ENCODE results near the gene ARMC12. TPM values are rescaled to one million over a fixed set of nuclear protein-coding genes. Genes with fewer than 3 reads are reported as not detected.

Gene ARMC12
- total RNA-seq, 1 experiment from 2014 or later: not detected

GRCh38 chr6:35698858-35699257, 38.0 kb upstream of the ARMC12 start:
- Mint-ChIP-seq H3K4me1 (ENCODE audit: low read depth, unreplicated experiment) (no peaks in the 10 kb centered on the region), H3K27me3 (ENCODE audit: insufficient read depth, unreplicated experiment) (no peaks in the 10 kb centered on the region), H3K9me3 (ENCODE audit: unreplicated experiment) (no peaks in the 10 kb centered on the region), H3K36me3 (ENCODE audit: insufficient read depth, unreplicated experiment) (no peaks in the 10 kb centered on the region), H3K4me3 (ENCODE audit: unreplicated experiment) (no peak overlapping the region), H3K27ac (ENCODE audit: unreplicated experiment) (no peak overlapping the region)
- H3K4me1 ChIP-seq: no peaks in the 10 kb centered on the region
- CTCF ChIA-PET: no interaction called here
- no peaks in the 10 kb centered on the region for H3K36me3 ChIP-seq (ENCODE audit: control insufficient read depth, insufficient read depth, low read length)
- no TSS peak for BruUV-seq (replicated peaks)
- H3K9me3 ChIP-seq: no peaks in the 10 kb centered on the region
- POLR2A ChIA-PET: interaction anchor here (0.8 kb wide), 1 partner anchor 30 kb away, joined by 3 read pairs; no protein-coding TSS in a partner anchor
- no peak for DNase-seq
- no peaks in the 10 kb centered on the region for H3K27me3 ChIP-seq (replicated peaks; ENCODE audit: control insufficient read depth, insufficient read depth, low read length)
- H3K4me3 ChIP-seq (ENCODE audit: low read depth, low read length): no peak overlapping the region
- TF ChIP-seq CTCF (IDR thresholded peaks at IDR 0.05; ENCODE audit: insufficient read depth in 1 of 2, low read depth in 1 of 2, low read length in 1 of 2, severe bottlenecking in 1 of 2, unreplicated experiment in 1 of 2): no peak
- intact Hi-C loops (cut with micrococcal nuclease; ENCODE audit: unreplicated experiment): no loop called here

- no peak overlapping the region for H3K27ac Mint-ChIP-seq (ENCODE audit: unreplicated experiment)
- no peaks in the 10 kb centered on the region for H3K9me3 Mint-ChIP-seq (ENCODE audit: unreplicated experiment)
- H3K27me3 Mint-ChIP-seq (ENCODE audit: insufficient read depth, unreplicated experiment): no peaks in the 10 kb centered on the region
- no peak for TF ChIP-seq CTCF (IDR thresholded peaks at IDR 0.05; ENCODE audit: insufficient read depth in 1 of 2, low read depth in 1 of 2, low read length in 1 of 2, severe bottlenecking in 1 of 2, unreplicated experiment in 1 of 2)
- H3K4me1 Mint-ChIP-seq (ENCODE audit: low read depth, unreplicated experiment): no peaks in the 10 kb centered on the region
- CTCF ChIA-PET: no interaction called here
- Histone ChIP-seq H3K4me3 (ENCODE audit: low read depth, low read length) (no peak overlapping the region), H3K27me3 (replicated peaks; ENCODE audit: control insufficient read depth, insufficient read depth, low read length) (no peaks in the 10 kb centered on the region), H3K9me3 (no peaks in the 10 kb centered on the region), H3K36me3 (ENCODE audit: control insufficient read depth, insufficient read depth, low read length) (no peaks in the 10 kb centered on the region), H3K4me1 (0 out of 2 replicates have a peak, but pooled peaks cover 4% of the 10 kb centered on the region)
- intact Hi-C loops (cut with micrococcal nuclease; ENCODE audit: unreplicated experiment): no loop called here
- no peak overlapping the region for H3K4me3 Mint-ChIP-seq (ENCODE audit: unreplicated experiment)
- no TSS peak for BruUV-seq (replicated peaks)
- DNase-seq: no peak
- no peaks in the 10 kb centered on the region for H3K36me3 Mint-ChIP-seq (ENCODE audit: insufficient read depth, unreplicated experiment)
- POLR2A ChIA-PET: no interaction called here
Measured at GRCh38 chr6:35703554-35703953, 33.3 kb upstream of the ARMC12 start.

- no peak overlapping the region for H3K4me3 Mint-ChIP-seq (ENCODE audit: unreplicated experiment)
- no peaks in the 10 kb centered on the region for H3K36me3 Mint-ChIP-seq (ENCODE audit: insufficient read depth, unreplicated experiment)
- Histone ChIP-seq H3K36me3 (ENCODE audit: control insufficient read depth, insufficient read depth, low read length) (no peaks in the 10 kb centered on the region), H3K4me3 (ENCODE audit: low read depth, low read length) (no peak overlapping the region), H3K27me3 (replicated peaks; ENCODE audit: control insufficient read depth, insufficient read depth, low read length) (no peaks in the 10 kb centered on the region), H3K4me1 (0 out of 2 replicates have a peak, but pooled peaks cover 4% of the 10 kb centered on the region), H3K9me3 (no peaks in the 10 kb centered on the region)
- no peak overlapping the region for H3K27ac Mint-ChIP-seq (ENCODE audit: unreplicated experiment)
- no peaks in the 10 kb centered on the region for H3K9me3 Mint-ChIP-seq (ENCODE audit: unreplicated experiment)
- H3K27me3 Mint-ChIP-seq (ENCODE audit: insufficient read depth, unreplicated experiment): no peaks in the 10 kb centered on the region
- no peak for DNase-seq
- no peak for TF ChIP-seq CTCF (IDR thresholded peaks at IDR 0.05; ENCODE audit: insufficient read depth in 1 of 2, low read depth in 1 of 2, low read length in 1 of 2, severe bottlenecking in 1 of 2, unreplicated experiment in 1 of 2)
- ChIA-PET POLR2A (no interaction called here), CTCF (no interaction called here)
- no peaks in the 10 kb centered on the region for H3K4me1 Mint-ChIP-seq (ENCODE audit: low read depth, unreplicated experiment)
- intact Hi-C loops (cut with micrococcal nuclease; ENCODE audit: unreplicated experiment): no loop called here
- BruUV-seq (replicated peaks): no TSS peak
Measured at GRCh38 chr6:35706468-35706867, 30.4 kb upstream of the ARMC12 start.

Measured in Caco-2 (cell line).